ENCODE data around the gene P4HA2.

- TF ChIP-seq TAF1 (IDR thresholded peaks at IDR 0.05; ENCODE audit: borderline replicate concordance, low read depth, low read length) = no peak
- TF ChIP-seq POLR2AphosphoS5 (IDR thresholded peaks at IDR 0.05; ENCODE audit: low read depth, low read length) = no peak
- TF ChIP-seq REST (IDR thresholded peaks at IDR 0.05; ENCODE audit: low read depth, low read length) = no peak
- no peak for TF ChIP-seq CTCF (IDR thresholded peaks at IDR 0.05)
- TF ChIP-seq GATA2 (CRISPR knock-in tag; IDR thresholded peaks at IDR 0.05) = no peak
Observed at GRCh38 chr5:132207778-132208177, 19.9 kb downstream of the P4HA2 start.

Data from SK-N-SH (cell line).